ENCODE results near the gene ZNF77. TPM values are rescaled to one million over a fixed set of nuclear protein-coding genes. Genes with fewer than 3 reads are reported as not detected.

ZNF77 gene
- total and polyA plus RNA-seq, 2 donors (not counting 1 experiment from before 2014, with no cell fraction given): 4.0 to 6.4 TPM

DNA sequence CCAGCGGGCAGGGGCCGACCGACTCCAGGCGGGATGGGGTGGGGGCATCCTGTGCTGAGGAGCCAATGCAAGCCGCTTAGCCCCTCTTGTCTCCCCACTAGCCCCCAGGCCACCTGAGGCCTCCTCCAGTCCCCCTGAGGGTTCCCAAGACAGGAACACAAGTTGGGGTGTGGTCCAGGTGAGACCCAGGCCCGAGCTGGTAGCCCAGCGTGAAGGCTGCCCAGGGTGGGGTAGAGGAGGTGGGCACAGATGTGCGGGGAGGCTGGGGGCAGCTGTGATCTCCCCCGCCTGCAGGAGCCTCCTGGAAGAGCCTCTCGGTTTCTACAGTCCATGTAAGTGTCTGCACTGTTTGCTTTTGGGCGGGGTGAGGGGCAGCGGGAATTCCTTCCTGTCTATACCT, 43.0 kb upstream of the ZNF77 start:
- Mint-ChIP-seq H3K9me3 (ENCODE audit: insufficient read depth) (no peaks in the 10 kb centered on the region), H3K4me1 (peaks cover 13% of the 10 kb centered on the region), H3K27me3 (peaks cover 9% of the 10 kb centered on the region), H3K4me3 (no peak overlapping the region), H3K27ac (no peak overlapping the region)
- TF ChIP-seq, protein P1, sequence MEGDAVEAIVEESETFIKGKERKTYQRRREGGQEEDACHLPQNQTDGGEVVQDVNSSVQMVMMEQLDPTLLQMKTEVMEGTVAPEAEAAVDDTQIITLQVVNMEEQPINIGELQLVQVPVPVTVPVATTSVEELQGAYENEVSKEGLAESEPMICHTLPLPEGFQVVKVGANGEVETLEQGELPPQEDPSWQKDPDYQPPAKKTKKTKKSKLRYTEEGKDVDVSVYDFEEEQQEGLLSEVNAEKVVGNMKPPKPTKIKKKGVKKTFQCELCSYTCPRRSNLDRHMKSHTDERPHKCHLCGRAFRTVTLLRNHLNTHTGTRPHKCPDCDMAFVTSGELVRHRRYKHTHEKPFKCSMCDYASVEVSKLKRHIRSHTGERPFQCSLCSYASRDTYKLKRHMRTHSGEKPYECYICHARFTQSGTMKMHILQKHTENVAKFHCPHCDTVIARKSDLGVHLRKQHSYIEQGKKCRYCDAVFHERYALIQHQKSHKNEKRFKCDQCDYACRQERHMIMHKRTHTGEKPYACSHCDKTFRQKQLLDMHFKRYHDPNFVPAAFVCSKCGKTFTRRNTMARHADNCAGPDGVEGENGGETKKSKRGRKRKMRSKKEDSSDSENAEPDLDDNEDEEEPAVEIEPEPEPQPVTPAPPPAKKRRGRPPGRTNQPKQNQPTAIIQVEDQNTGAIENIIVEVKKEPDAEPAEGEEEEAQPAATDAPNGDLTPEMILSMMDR (IDR thresholded peaks at IDR 0.05): no peak
- no peak for TF ChIP-seq EZH2 (IDR thresholded peaks at IDR 0.05; ENCODE audit: borderline replicate concordance, insufficient read depth, low read depth, low read length, poor library complexity, severe bottlenecking)
- Histone ChIP-seq H3K9me3 (ENCODE audit: control extremely low read depth in 1 of 3, control insufficient read depth in 2 of 3, insufficient read depth in 1 of 3, low read length in 2 of 3) (no peaks in the 10 kb centered on the region), H3K4me3 (ENCODE audit: control extremely low read depth in 1 of 5, extremely low read depth in 1 of 5, insufficient read depth in 1 of 5, low read depth in 2 of 5, low read length in 4 of 5) (no peak overlapping the region), H3K36me3 (replicated peaks in 1 of 2; ENCODE audit: control extremely low read depth in 1 of 2, control insufficient read depth in 1 of 2, extremely low read depth in 1 of 2, insufficient read depth in 2 of 2, low read length in 1 of 2) (no peaks in the 10 kb centered on the region), H3K27me3 (replicated peaks in 1 of 4; ENCODE audit: control extremely low read depth in 1 of 4, control insufficient read depth in 3 of 4, insufficient read depth in 4 of 4, low read length in 3 of 4) (peaks cover 0 to 18% (median 2%) of the 10 kb centered on the region in 4 experiments), H2AFZ (ENCODE audit: insufficient read depth, low read depth, low read length, poor library complexity, severe bottlenecking) (no peak overlapping the region), H3K4me2 (replicated peaks; ENCODE audit: low read depth, low read length, poor library complexity, severe bottlenecking) (no peak overlapping the region), H4K20me1 (ENCODE audit: control insufficient read depth, insufficient read depth, low read length, poor library complexity, severe bottlenecking) (no peaks in the 10 kb centered on the region), H3K27ac (ENCODE audit: low read length in 2 of 2) (no peak overlapping the region), H3K79me2 (ENCODE audit: control insufficient read depth, insufficient read depth, low read length) (no peaks in the 10 kb centered on the region), H3K9ac (ENCODE audit: low read length) (no peak overlapping the region), H3K4me1 (ENCODE audit: control insufficient read depth in 2 of 2, insufficient read depth in 2 of 2, low read length in 2 of 2) (peaks cover 14 to 22% of the 10 kb centered on the region in 2 donors)
- ChIA-PET CTCF (no interaction called here), POLR2A (no interaction called here)
- 74% methylated on average over 4 of the region's 12 CpGs for WGBS (ENCODE audit: insufficient coverage)
- intact Hi-C loops (cut with micrococcal nuclease): no loop called here
- no peak for ATAC-seq (ENCODE audit: low read depth)
- DNase-seq: no peak

DNA sequence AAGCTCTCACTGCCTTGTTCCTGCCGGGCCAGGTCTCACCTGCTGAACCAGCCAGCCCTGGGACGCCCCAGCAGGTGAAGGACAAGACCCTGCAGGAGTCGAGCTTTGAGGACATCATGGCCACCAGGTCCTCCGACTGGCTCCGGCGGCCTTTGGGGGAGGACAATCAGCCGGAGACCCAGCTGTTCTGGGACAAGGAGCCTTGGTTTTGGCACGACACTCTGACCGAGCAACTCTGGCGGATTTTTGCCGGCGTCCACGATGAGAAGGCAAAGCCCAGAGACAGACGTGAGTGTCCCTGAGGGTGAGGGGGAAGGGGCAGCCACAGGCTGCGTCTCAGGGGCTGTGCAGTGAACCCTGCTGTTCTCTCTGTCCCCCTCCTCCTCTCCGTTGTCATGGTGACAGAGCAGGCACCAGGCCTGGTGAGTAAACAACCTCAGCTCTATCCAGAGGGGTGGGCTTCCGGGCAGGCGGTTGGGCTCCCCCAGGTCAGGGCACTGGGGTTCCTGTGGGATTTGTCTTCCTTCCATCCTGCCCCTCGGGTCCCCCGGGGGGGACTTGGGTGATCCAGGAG, 42.3 kb upstream of the ZNF77 start:
- Mint-ChIP-seq H3K27ac (no peak overlapping the region), H3K4me1 (peaks cover 13% of the 10 kb centered on the region), H3K4me3 (no peak overlapping the region), H3K9me3 (ENCODE audit: insufficient read depth) (no peaks in the 10 kb centered on the region), H3K27me3 (peaks cover 9% of the 10 kb centered on the region)
- intact Hi-C loops (cut with micrococcal nuclease): no loop called here
- Histone ChIP-seq H3K27me3 (replicated peaks in 1 of 4; ENCODE audit: control extremely low read depth in 1 of 4, control insufficient read depth in 3 of 4, insufficient read depth in 4 of 4, low read length in 3 of 4) (peaks cover 0 to 18% (median 2%) of the 10 kb centered on the region in 4 experiments), H3K36me3 (replicated peaks in 1 of 2; ENCODE audit: control extremely low read depth in 1 of 2, control insufficient read depth in 1 of 2, extremely low read depth in 1 of 2, insufficient read depth in 2 of 2, low read length in 1 of 2) (no peaks in the 10 kb centered on the region), H3K27ac (ENCODE audit: low read length in 2 of 2) (no peak overlapping the region), H3K9me3 (ENCODE audit: control extremely low read depth in 1 of 3, control insufficient read depth in 2 of 3, insufficient read depth in 1 of 3, low read length in 2 of 3) (no peaks in the 10 kb centered on the region), H3K4me3 (ENCODE audit: control extremely low read depth in 1 of 5, extremely low read depth in 1 of 5, insufficient read depth in 1 of 5, low read depth in 2 of 5, low read length in 4 of 5) (no peak overlapping the region), H4K20me1 (ENCODE audit: control insufficient read depth, insufficient read depth, low read length, poor library complexity, severe bottlenecking) (no peaks in the 10 kb centered on the region), H3K4me2 (replicated peaks; ENCODE audit: low read depth, low read length, poor library complexity, severe bottlenecking) (no peak overlapping the region), H3K4me1 (ENCODE audit: control insufficient read depth in 2 of 2, insufficient read depth in 2 of 2, low read length in 2 of 2) (peaks cover 14 to 22% of the 10 kb centered on the region in 2 donors), H3K79me2 (ENCODE audit: control insufficient read depth, insufficient read depth, low read length) (no peaks in the 10 kb centered on the region), H3K9ac (ENCODE audit: low read length) (no peak overlapping the region), H2AFZ (ENCODE audit: insufficient read depth, low read depth, low read length, poor library complexity, severe bottlenecking) (no peak overlapping the region)
- TF ChIP-seq, protein P1 (IDR thresholded peaks at IDR 0.05): no peak
- no peak for TF ChIP-seq EZH2 (IDR thresholded peaks at IDR 0.05; ENCODE audit: borderline replicate concordance, insufficient read depth, low read depth, low read length, poor library complexity, severe bottlenecking)
- 52% methylated on average over 20 of the region's 20 CpGs for WGBS (ENCODE audit: insufficient coverage)
- CTCF ChIA-PET: no interaction called here
- ATAC-seq (ENCODE audit: low read depth) (no peak), DNase-seq (no peak)
- POLR2A ChIA-PET: interaction anchor here (1.0 to 1.2 kb wide), 2 partner anchors 21 to 86 kb away, joined by 3 to 9 read pairs; no protein-coding TSS in a partner anchor

Data from B cell (primary cell).